Stimulated activated CD4-positive, alpha-beta T cell treated with anti-CD3 and anti-CD28 coated beads, Interleukin-1b, Interleukin-23, amount 100 ng/mL, for 4 hours (primary cell): ENCODE measurements around the gene NFASC.

ENCODE experiments used
- DNase-seq, 2 donors: peaks; one replicate each; pipeline ENCODE4 v3.0.0-alpha.2; 2020; ENCODE audit warnings: low read depth in 2 of 2

The NFASC gene

DNA sequence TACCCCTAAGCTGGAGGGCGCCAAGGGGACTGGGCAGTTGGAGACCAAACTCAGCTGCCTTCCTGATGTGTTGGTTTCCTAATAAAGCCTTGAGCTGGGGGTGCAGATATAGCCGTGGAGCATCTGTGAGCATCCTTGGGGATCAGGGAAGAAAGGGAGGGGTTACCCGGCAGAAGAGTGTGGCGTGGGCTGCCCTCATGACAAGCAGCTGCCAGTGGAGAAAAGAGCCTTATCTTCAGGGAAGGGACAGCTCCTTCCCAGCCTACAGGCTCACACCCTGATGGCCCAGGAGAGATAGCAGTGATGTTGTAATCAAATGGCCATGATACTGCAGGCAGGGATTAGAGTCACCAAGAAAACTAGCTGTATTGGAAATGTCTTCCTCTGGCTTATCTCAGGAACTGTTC is 10.8 kb upstream of the NFASC start:
- no peak for DNase-seq

DNA sequence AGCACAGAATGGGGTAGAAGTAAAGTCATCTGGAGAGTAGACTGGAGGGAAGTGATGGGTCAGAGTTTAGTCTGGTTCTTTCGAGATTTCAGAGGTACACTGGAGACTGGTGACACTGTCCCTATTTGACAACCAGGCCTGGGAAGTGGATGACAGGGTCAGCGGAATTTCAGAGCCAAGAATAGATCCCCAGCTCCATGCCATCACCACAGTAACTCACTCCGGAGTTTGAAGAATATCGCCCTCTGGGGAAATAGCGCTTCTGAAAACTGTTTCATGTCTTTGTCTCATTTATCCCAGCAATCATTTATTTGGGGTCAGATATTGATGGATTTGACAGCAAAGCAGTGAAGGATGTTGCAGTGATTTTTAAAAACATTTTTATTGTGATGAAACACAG is 7.6 kb upstream of the NFASC start:
- no peak for DNase-seq

GRCh38 chr1:204863730-204864129 is 6.9 kb upstream of the NFASC start:
- no peak for DNase-seq

- no peak for DNase-seq
These were observed 4.5 kb upstream of the NFASC start for GRCh38 chr1:204866051-204866596.

- no peak for DNase-seq
These were observed 3.5 kb upstream of the NFASC start for GRCh38 chr1:204867203-204867602.

DNA sequence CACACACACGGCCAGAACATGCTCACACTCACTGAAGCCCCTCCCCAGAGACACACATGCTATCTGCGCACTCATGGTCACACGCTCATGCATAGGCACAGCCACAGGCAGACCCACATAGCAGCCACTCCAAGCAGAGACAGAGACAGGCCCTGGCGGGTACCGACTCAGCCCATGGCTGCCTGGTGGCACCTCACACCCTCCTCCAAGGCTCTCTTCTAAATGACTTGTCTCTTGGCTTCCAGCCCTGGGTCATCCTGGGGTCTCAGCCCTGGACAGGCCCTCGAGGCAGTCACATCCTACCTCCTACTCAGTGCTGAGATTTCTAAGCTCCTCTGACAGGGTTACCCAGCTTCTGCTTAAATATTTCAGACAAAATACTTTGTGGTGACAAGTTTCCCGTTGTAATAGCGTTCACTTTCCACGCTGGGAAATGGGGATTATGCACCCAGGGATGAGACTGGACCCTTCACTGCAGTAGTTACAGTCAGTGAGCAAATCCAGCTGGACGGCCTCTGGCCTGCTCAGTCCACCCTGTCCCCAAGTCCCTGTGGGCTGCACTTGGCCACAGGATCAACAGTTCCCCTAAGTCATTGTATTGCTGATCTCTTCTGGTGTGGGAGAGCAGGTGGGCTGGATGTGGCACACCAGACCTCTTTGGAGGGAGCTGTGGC is 2.9 kb upstream of the NFASC start:
- no peak for DNase-seq

DNA sequence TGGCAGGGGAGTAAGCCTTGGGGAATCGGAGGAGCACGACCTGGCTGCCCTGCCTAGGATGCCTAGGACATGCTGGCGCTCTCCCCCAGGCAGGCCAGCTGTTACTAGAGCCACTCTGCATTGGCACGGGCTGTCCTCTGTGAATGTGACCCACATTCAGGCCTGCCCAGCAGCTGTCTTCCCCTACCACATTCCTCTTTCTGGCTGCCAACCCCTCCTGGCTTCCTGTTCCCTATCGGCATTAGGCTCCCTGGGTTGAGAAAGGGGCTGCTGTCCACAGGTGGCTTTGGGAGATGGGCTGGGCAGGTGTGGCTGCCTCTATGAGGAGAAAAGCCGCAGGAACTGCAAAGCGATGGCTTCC is 2.3 kb upstream of the NFASC start:
- no peak for DNase-seq

DNA sequence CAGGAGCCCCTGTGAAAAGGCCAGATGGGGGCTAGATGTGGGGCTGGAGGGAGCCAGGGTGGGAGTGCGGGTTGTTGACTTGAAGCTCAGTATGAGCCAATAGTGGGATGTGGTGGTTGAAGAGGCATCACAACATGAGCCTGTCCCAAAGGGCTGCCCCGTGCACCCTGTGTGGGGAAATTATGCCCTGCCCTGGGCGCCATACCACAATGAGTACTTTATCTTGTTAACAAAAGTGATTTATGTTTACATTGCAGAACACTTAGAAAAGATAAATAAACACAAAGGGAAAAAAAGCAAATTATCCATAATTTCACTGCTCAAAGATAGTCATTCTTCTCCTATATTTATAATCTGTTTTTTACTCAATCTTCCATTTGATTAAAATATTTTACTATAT is 1.6 kb upstream of the NFASC start:
- no peak for DNase-seq

- DNase-seq, result no peak
These were observed 859 bp downstream of the NFASC start for GRCh38 chr1:204871405-204872037.

DNA sequence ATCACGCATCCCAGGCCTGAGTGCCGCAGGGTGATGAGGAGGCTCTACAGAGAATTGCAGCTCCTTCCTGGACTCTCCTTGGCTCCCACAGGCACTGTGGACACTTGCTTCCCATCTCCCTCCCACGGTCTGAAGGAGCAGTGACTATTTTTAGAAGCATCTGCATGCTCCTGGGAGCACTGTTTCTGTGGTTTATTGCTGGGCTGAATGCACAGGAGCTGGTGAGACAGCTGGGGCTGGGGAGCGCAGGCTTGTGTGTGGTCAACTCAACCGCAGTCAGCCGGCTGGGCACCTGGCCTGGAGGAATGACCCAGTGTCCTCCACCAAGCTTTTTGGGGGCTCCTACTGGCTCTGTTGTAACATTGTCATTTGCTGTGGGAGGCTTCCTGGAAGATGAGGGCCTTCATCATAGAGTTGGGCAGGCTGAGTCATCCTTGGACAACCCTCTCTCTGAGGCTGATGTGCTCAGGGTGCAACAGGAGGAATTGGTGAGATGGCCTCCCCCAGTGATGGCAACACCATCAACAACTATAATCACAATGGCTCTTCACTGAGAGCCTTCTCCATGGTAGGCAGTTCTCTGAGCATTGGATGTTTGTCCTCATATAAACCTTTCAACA is 1.7 kb downstream of the NFASC start:
- no peak for DNase-seq

DNA sequence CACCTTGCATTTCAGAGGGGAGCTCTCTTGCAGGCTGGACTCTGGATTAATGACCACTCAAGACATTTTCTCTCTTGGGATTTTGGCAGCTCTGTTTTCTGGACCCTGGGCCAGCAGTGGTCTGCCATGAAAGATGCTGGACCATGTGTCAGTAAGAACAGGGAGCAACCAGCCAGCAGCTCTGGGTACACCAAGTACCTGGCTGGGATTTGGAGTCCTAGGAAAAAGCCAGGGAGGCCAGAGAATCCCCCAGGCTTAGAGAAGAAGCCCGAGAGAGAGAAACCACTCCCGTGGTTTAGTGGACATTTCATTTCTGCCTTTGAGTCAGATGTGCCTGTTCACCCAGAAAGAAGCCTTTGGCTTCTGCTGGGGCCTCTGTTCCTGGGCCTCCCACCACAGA is 2.5 kb downstream of the NFASC start:
- no peak for DNase-seq

DNA sequence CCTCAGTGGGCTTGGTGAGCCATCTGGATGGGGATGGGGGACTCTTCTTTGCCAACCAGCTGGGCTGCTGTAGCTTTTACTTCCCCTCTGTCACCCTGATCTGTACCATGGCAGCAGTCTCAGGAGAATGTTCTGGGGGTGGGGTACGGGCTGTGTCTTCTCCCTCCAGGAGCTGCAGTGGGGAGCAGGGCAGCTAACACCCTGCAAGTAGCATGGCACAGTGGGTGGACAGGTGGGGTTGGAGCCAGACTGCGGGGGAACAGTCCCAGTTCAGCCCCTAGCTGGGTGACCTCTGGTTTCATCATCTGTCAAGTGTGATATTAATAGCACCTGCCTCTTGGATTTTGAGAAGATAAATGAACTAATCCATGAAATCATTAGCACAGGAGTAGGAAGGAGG is 3.1 kb downstream of the NFASC start:
- DNase-seq, result no peak

GRCh38 chr1:204874274-204874673 is 3.6 kb downstream of the NFASC start:
- DNase-seq, result no peak

DNA sequence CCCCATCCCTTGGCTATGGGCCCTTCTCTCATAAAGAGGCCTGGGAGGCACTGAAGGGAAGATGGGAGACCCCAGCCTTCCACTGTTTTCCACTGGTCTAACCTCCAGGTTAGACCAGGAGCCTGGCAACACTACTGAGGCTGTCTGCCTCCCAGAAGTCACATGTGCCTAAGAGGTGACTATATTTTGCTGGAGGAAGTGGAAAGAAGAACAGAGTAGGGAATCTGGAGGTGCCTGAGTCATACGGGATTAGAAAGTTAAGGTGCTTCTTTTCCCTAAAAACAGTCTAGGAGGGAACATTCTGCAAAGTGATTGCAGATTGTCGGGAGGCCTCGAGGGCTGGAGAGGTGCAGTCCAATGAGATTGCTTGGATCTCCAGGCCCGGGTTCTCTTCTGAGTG is 4.6 kb downstream of the NFASC start:
- DNase-seq, result no peak

DNA sequence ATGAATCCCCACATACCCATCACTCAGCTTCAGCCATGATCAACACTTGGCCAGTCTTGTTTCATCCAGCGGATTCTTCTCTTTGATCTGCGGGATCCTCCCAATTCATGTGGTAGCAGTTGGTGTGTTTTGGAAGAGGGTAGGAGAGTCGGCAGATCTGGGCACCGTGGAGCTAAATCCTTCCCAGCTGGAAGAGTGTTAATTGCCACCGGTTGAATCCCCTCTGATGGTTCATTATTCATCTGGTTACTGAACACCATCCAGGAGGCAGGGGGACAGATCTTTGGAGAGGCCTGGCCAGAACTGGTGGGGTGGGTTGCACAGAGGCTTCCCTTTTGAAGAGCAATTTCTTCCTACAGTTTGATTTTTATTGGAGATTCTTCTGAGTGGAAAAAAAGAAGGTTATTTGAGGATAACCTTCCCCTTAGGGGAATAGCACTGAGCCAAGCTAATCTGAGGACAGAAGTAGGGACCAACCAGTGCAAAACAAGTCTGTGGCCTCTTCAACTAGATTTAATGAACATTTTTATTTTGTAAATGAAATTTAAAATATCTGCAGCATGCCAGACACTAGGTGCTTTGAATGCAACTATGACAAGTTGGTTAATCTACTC is 8.1 kb downstream of the NFASC start:
- no peak for DNase-seq

GRCh38 chr1:204879351-204879750 is 8.7 kb downstream of the NFASC start:
- no peak for DNase-seq

DNA sequence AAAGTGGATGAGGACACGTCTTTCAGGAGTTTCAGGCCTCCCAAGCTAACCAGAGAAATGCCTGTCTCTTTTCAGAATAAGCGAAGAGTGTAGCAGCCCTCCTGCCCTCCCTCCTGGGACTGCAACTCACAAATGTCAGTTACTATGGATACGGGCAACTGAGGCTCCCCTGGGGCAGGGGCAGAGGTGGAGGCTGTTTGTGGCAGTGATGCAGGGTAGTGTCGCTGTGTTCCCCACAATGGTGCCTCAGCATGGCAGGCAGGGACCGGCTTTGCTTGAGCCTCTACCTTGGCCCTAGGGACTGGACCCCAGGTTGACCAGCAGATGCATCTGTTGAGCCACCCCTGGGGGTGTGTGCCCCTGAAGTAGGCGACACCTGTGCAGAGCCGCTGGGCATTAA is 10.2 kb downstream of the NFASC start:
- DNase-seq, result no peak

DNA sequence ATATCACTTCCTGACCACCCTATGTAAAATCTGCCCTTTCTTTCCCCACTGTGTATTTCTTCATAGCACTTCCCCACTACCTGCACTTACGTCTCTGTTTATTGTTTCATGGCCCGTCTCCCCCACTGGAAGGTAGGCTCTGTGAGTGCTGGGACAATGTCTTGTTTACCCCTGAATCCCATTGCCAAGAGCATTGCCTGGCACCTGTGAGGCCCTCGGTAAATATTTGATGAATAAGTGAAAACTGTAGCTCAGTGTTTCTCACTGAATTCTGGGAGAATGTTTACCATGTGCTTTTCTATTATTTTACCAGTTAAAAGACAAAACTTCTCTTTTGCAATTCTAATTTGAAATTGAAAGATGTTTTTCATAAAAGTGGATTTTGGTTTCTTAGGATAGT is 11.8 kb downstream of the NFASC start:
- no peak for DNase-seq

DNA sequence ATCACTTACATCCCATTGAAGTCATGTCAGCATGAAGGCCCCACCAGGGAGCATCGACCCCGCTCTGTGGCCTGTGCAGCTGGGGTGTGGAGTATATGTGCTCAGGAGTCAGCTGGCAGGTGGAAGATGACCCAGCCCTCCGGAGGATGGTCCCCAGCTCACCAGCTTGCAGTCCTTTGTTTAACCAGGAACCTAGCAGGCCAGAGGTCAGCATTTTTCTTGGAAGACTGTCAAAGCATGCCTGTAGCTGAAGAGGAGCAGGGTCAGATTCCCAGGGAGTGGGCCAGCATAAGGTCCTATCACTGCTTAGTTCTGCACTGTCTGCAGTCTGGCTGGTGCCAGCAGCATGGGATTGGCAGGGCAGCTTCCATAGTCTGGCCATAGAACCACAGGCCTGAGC is 12.7 kb downstream of the NFASC start:
- DNase-seq, result no peak

DNA sequence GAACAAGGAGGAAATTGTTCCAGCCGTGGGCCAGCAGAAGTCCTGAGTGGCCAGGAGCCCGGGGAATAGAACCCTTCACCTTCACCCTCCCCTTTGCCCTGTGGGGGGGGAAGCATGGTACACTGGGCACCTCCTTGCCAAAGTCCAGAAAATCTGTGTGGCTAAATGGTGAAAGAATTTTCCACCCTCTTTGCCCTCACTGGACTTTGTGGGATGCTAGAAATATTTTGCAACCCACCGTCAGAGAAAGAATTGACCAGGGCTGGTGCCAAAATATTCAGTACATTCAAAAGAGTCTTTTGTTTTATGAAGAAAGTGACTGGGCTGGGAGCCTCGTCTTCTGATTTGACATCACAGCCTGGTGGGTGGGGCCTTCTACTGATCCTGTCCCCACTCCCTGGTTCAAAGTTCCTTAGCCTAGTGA is 14.6 kb downstream of the NFASC start:
- no peak for DNase-seq

- no peak for DNase-seq
These were observed 15.1 kb downstream of the NFASC start for GRCh38 chr1:204885790-204886189.

GRCh38 chr1:204887846-204888245 is 17.2 kb downstream of the NFASC start:
- no peak for DNase-seq

DNA sequence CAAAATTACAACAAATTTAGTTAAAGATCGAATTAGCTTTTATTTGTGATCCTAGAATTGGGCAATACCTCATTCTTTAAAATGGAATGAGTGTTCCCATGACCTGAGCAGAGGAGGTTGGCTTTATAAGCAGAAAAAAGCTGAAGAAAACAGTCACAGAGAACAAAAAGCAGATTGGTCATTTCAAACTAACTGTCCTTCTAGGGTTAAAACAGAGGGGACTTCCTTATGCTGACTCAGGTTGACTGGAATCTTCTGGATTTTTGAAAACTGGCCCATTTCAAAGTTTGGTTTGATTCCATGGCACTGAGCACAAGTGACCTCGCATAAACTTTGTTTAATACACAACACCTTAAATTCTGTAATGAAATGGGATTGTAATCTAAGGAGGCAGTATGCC is 17.6 kb downstream of the NFASC start:
- DNase-seq, result no peak
